HepG2 (cell line): ENCODE results near the gene BRCA1. TPM values are rescaled to one million over a fixed set of nuclear protein-coding genes. Genes with fewer than 3 reads are reported as not detected.
A peak's percentile ranks its signal among the peaks of the same experiment; 100 is the strongest.

Source experiments
- ATM ChIP-seq: fragments of 450-650 bp; IDR thresholded peaks from 2 replicates; pipeline ENCODE4 v1.7.1; 2017; ENCODE audit warnings: mild to moderate bottlenecking, borderline replicate concordance
- FIP1L1 ChIP-seq: fragments of 200-400 bp; formaldehyde crosslinking; IDR thresholded peaks from 2 replicates; pipeline ENCODE4 v1.6.1; 2018; ENCODE audit warnings: low read depth, mild to moderate bottlenecking, low read length, moderate library complexity, borderline replicate concordance; ENCODE audit not compliant: insufficient read depth
- HNRNPH1 ChIP-seq: fragments of 200-400 bp; formaldehyde crosslinking; optimal IDR thresholded peaks from 2 replicates; pipeline ENCODE3; 2017; ENCODE audit warnings: mild to moderate bottlenecking, low read depth, low read length
- KDM1A ChIP-seq: IDR thresholded peaks from 2 replicates; pipeline ENCODE4 v1.6.1; 2016; ENCODE audit warnings: missing compliant biosample characterization
- KLF11 ChIP-seq: IDR thresholded peaks from 2 replicates; pipeline ENCODE4 v1.6.1; 2016; ENCODE audit warnings: missing compliant biosample characterization
- LCORL ChIP-seq, 2 experiments: fragments of 450-650 bp in 1 of 2; sonication (generic) in 1 of 2; formaldehyde crosslinking in 1 of 2; IDR thresholded peaks; 2 replicates each; pipeline versions ENCODE4 v1.5.0 to v1.6.1; 2017 to 2020; ENCODE audit warnings: antibody characterized with exemption in 1 of 2, missing genetic modification reagents in 1 of 2
- PTBP1 ChIP-seq: fragments of 200-400 bp; formaldehyde crosslinking; IDR thresholded peaks from 2 replicates; pipeline ENCODE4 v1.6.1; 2018; ENCODE audit warnings: low read length, low read depth; ENCODE audit not compliant: poor library complexity, severe bottlenecking
- RARA ChIP-seq: IDR thresholded peaks from 2 replicates; pipeline ENCODE4 v1.6.1; 2016; ENCODE audit warnings: missing genetic modification reagents, missing compliant biosample characterization
- SOX6 ChIP-seq, 2 experiments: fragments of 450-650 bp in 1 of 2; sonication (generic) in 1 of 2; formaldehyde crosslinking in 1 of 2; IDR thresholded peaks; 2 replicates each; pipeline versions ENCODE4 v1.4.0 to v1.6.1; 2017 to 2020; ENCODE audit warnings: antibody characterized with exemption in 1 of 2, mild to moderate bottlenecking in 1 of 2, missing genetic modification reagents in 1 of 2
- TP53 ChIP-seq: sonication (generic); formaldehyde crosslinking; conservative IDR thresholded peaks from 2 replicates; pipeline ENCODE4 v1.4.0; 2020; ENCODE audit warnings: missing genetic modification reagents
- ZKSCAN1 ChIP-seq: fragments of 150-350 bp; IDR thresholded peaks from 2 replicates; pipeline ENCODE4 v1.6.1; 2014; ENCODE audit warnings: low read length
- ZNF264 ChIP-seq: sonication (generic); formaldehyde crosslinking; IDR thresholded peaks from 2 replicates; pipeline ENCODE4 v1.4.0; 2020; ENCODE audit warnings: missing genetic modification reagents
- ZNF44 ChIP-seq: sonication (generic); formaldehyde crosslinking; IDR thresholded peaks from 2 replicates; pipeline ENCODE4 v1.5.1; 2020; ENCODE audit warnings: mild to moderate bottlenecking, missing genetic modification reagents
- ZNF460 ChIP-seq: sonication (generic); formaldehyde crosslinking; IDR thresholded peaks from 2 replicates; pipeline ENCODE4 v1.5.1; 2020; ENCODE audit warnings: missing genetic modification reagents, mild to moderate bottlenecking, borderline replicate concordance
- ZNF552 ChIP-seq: sonication (generic); formaldehyde crosslinking; IDR thresholded peaks from 2 replicates; pipeline ENCODE4 v1.9.0; 2022; ENCODE audit warnings: missing genetic modification reagents, mild to moderate bottlenecking, borderline replicate concordance
- ZNF562 ChIP-seq: sonication (generic); formaldehyde crosslinking; IDR thresholded peaks from 2 replicates; pipeline ENCODE4 v1.8.0; 2022; ENCODE audit warnings: missing genetic modification reagents, borderline replicate concordance
- ZNF7 ChIP-seq: IDR thresholded peaks from 2 replicates; pipeline ENCODE4 v1.6.1; 2016; ENCODE audit warnings: missing biosample characterization, missing genetic modification reagents
- ZNF749 ChIP-seq: sonication (generic); formaldehyde crosslinking; IDR thresholded peaks from 2 replicates; pipeline ENCODE4 v1.8.0; 2022; ENCODE audit warnings: mild to moderate bottlenecking, missing genetic modification reagents, moderate library complexity, borderline replicate concordance
- ZSCAN29 ChIP-seq: sonication (generic); formaldehyde crosslinking; conservative IDR thresholded peaks from 2 replicates; pipeline ENCODE4 v1.4.0; 2020; ENCODE audit warnings: mild to moderate bottlenecking, missing genetic modification reagents
- polyA plus RNA-seq, 8 experiments: library from polyadenylated mRNA; depleted of rRNA in 3 of 8; stranded (reverse) in 7 of 8; unstranded in 1 of 8; fragments of >200 nt; fragmentation: Illumina TruSeq in 4 of 8; extraction: Trizol in 4 of 8; gene quantifications; 2 replicates each; pipeline versions ENCODE4 v1.2.1 to v1.2.3, GENCODE V29; 2011 to 2016; ENCODE audit warnings: low read depth in 4 of 8, missing spikeins in 1 of 8, mixed read lengths in 1 of 8; ENCODE audit not compliant: insufficient read depth in 1 of 8
- total RNA-seq, 5 experiments: library from RNA; depleted of rRNA; stranded (reverse); fragments of >200 nt; fragmentation: Illumina TruSeq; extraction: Trizol; gene quantifications; 2 replicates each; pipeline ENCODE4 v1.2.3, GENCODE V29; 2016; ENCODE audit warnings: low read depth in 1 of 5
- TF ChIP-seq, protein P1 (sequence below): sonication (generic); formaldehyde crosslinking; IDR thresholded peaks from 2 replicates; pipeline ENCODE4 v1.9.0; 2022; ENCODE audit warnings: missing genetic modification reagents, mild to moderate bottlenecking, borderline replicate concordance
- TF ChIP-seq, protein P2 (sequence below): conservative IDR thresholded peaks from 2 replicates; pipeline ENCODE4 v1.6.1; 2018; ENCODE audit warnings: missing genetic modification reagents
- TF ChIP-seq, protein P3 (sequence below): sonication (generic); formaldehyde crosslinking; IDR thresholded peaks from 2 replicates; pipeline ENCODE4 v1.5.1; 2020; ENCODE audit warnings: missing genetic modification reagents, mild to moderate bottlenecking, borderline replicate concordance
- TF ChIP-seq, protein P4 (sequence below): sonication (generic); formaldehyde crosslinking; IDR thresholded peaks from 2 replicates; pipeline ENCODE4 v1.4.0; 2020; ENCODE audit warnings: mild to moderate bottlenecking, missing genetic modification reagents

Gene BRCA1
- total and polyA plus RNA-seq, 2 of the 13 experiments (the other 11 are each of a cell fraction or from before 2014, with no cell fraction given): 13.3 to 37.5 TPM

DNA sequence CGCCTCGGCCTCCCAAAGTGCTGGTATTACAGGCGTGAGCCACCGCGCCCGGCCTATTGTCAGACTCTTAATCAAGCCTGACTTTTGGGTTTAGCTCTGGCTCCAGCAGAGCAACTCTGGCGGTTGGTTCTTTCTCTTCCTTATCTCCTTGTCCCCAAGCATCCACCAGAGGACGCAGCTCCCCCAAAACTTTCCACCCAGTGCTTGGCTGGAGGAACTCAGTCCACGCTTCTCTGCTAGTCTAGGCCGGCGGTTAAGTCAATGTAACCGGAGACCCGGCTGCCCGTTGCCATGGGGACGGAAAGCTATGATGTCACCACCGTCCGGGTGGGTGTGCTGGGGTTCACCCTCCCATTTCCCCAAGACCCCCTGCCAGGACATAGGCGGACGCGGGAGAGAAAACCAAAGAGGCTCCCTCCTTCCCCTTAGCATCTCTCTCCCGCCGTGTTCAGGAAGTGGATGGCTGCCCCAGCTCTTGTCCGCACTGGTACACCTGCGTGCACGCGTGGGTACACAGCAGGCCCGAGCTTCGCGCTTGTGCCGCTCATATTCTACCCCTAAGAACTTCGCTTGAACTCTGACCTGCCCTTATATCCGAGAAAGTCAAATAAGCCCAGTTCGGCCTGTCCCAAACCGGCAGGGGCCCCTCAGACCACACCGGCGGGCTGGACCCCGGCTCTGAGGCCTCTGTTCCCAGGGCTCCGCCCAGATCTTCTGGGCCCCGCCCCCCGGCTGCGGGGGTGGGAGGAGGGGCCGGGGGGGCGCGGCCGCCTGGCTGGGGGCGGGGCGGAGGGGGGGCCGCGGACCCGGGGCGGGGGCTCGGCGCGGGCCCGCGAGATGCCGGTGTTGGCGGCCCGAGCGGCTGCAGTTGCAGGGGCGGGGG is 100.5 kb downstream of the BRCA1 start, which contains the start of gene RND2 (continued):
- TF ChIP-seq, protein P1, sequence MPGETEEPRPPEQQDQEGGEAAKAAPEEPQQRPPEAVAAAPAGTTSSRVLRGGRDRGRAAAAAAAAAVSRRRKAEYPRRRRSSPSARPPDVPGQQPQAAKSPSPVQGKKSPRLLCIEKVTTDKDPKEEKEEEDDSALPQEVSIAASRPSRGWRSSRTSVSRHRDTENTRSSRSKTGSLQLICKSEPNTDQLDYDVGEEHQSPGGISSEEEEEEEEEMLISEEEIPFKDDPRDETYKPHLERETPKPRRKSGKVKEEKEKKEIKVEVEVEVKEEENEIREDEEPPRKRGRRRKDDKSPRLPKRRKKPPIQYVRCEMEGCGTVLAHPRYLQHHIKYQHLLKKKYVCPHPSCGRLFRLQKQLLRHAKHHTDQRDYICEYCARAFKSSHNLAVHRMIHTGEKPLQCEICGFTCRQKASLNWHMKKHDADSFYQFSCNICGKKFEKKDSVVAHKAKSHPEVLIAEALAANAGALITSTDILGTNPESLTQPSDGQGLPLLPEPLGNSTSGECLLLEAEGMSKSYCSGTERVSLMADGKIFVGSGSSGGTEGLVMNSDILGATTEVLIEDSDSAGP (CRISPR knock-in tag): peak; percentile 85
- TF ChIP-seq, protein P2, sequence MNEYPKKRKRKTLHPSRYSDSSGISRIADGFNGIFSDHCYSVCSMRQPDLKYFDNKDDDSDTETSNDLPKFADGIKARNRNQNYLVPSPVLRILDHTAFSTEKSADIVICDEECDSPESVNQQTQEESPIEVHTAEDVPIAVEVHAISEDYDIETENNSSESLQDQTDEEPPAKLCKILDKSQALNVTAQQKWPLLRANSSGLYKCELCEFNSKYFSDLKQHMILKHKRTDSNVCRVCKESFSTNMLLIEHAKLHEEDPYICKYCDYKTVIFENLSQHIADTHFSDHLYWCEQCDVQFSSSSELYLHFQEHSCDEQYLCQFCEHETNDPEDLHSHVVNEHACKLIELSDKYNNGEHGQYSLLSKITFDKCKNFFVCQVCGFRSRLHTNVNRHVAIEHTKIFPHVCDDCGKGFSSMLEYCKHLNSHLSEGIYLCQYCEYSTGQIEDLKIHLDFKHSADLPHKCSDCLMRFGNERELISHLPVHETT (CRISPR knock-in tag): peak; percentile 62; the same call in 1 of the 2 replicates
- TF ChIP-seq ZNF562 (no peak), ZNF460 (CRISPR knock-in tag) (peak; percentile 67; the same call in 1 of the 2 replicates), FIP1L1 (peak; percentile 73; the same call in 1 of the 2 replicates), KLF11 (CRISPR knock-in tag) (peak; percentile 85), KDM1A (CRISPR knock-in tag) (no peak), ZKSCAN1 (no peak), ATM (no peak), ZNF7 (CRISPR knock-in tag) (peak; percentile 84), HNRNPH1 (no peak), LCORL (IDR thresholded peaks at IDR 0.05) (no peak), LCORL (CRISPR knock-in tag; IDR thresholded peaks at IDR 0.05) (peak; percentile 84), SOX6 (IDR thresholded peaks at IDR 0.05) (no peak), SOX6 (CRISPR knock-in tag; IDR thresholded peaks at IDR 0.05) (peak; percentile 56), ZNF44 (no peak), PTBP1 (no peak), RARA (0 out of 2 replicates have a peak, but pooled peaks have one; percentile 17), ZNF264 (CRISPR knock-in tag) (no peak), TP53 (no peak), ZNF552 (CRISPR knock-in tag) (0 out of 2 replicates have a peak, but pooled peaks have one; percentile 65), ZSCAN29 (0 out of 2 replicates have a peak, but pooled peaks have one; percentile 70), ZNF749 (CRISPR knock-in tag) (no peak)
- TF ChIP-seq, protein P3, sequence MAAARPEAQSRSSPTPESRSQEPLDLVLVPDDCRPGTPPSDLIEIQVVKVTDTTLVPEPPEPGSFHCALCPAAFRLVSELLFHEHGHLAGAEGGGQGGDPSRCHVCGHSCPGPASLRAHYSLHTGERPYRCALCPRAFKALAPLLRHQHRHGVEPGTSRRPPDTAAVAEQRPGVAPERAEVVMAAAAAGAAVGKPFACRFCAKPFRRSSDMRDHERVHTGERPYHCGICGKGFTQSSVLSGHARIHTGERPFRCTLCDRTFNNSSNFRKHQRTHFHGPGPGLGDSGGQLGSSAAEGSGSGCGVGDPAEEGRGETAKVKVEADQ (CRISPR knock-in tag): no peak
- TF ChIP-seq, protein P4, sequence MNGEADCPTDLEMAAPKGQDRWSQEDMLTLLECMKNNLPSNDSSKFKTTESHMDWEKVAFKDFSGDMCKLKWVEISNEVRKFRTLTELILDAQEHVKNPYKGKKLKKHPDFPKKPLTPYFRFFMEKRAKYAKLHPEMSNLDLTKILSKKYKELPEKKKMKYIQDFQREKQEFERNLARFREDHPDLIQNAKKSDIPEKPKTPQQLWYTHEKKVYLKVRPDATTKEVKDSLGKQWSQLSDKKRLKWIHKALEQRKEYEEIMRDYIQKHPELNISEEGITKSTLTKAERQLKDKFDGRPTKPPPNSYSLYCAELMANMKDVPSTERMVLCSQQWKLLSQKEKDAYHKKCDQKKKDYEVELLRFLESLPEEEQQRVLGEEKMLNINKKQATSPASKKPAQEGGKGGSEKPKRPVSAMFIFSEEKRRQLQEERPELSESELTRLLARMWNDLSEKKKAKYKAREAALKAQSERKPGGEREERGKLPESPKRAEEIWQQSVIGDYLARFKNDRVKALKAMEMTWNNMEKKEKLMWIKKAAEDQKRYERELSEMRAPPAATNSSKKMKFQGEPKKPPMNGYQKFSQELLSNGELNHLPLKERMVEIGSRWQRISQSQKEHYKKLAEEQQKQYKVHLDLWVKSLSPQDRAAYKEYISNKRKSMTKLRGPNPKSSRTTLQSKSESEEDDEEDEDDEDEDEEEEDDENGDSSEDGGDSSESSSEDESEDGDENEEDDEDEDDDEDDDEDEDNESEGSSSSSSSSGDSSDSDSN (CRISPR knock-in tag): peak; percentile 35
